Right renal cortex interstitium (tissue), 3 donors: ENCODE results near the gene LGALS7. TPM values are rescaled to one million over a fixed set of nuclear protein-coding genes. Genes with fewer than 3 reads are reported as not detected.

Experiments used
- DNase-seq, 3 donors: peaks; one replicate each; pipeline ENCODE4 v3.0.0-alpha.2; 2013; ENCODE audit warnings: low read depth in 3 of 3, low spot score in 2 of 3
- polyA plus RNA-seq, 3 donors: library from polyadenylated mRNA; unstranded; fragments of 120-200 nt; gene quantifications; one replicate each; pipeline ENCODE4 v1.2.1, GENCODE V29; 2013; ENCODE audit not compliant: insufficient read length in 3 of 3

LGALS7 gene
- polyA plus RNA-seq, 3 donors: 0.40 to 1.2 TPM; not detected in 1

DNA sequence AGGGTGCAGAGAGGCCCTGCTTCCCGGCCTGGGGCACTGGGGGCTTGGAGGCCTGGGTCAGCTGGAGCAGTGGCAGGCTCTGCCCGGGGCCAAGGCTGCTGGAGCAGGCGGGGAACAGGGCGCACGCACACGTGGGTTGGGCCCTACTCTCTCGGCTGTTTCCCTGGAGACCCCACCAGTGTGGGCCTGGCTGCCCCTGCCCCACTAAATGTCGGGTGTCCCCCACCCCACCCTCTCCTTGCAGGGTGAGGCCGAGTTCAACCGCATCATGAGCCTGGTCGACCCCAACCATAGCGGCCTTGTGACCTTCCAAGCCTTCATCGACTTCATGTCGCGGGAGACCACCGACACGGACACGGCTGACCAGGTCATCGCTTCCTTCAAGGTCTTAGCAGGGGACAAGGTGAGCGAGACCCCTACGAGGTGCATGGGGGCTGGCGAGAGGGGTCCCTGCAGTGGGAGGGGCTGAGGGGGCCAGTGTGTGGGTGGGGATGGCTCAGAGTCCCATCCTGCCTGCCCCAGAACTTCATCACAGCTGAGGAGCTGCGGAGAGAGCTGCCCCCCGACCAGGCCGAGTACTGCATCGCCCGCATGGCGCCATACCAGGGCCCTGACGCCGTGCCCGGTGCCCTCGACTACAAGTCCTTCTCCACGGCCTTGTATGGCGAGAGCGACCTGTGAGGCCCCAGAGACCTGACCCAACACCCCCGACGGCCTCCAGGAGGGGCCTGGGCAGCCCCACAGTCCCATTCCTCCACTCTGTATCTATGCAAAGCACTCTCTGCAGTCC, 44.4 kb downstream of the LGALS7 start:
- DNase-seq: no peak

DNA sequence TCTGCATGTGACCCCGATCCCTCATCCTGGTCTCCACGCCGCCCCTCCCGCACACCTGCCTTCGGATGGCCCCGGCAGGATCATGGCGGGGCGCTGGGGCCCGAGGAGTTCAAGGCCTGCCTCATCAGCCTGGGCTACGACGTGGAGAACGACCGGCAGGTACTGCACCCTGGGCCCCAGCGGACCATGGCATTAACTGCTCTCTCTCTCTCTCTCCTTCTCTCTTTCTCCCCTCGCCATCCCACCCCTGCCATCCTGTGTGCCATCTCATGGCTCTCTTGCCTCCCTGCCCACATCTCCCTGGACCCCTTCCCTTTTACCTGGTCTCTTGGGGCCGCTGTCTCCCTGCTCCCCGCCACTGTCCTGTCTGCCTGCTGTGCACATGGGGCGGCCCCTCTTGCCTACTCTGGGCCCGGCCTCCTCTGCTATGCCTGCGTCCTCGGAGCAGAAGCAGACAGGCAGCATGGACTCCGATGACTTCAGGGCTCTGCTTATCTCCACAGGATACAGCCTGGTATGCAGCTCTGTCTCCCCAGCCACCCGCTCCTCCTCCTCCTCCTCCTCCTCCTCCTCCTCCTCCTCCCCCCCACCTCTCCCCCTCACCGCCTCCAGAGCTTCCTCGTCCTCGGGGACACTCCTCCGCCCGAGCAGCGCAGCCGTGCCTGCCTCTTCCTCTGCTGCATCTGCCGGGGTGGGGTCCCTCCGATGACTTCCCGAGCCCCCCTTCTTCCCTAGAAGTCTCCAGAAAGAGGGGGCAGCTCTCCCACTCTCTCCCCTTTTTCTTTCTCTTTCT, 45.3 kb downstream of the LGALS7 start:
- no peak for DNase-seq

DNA sequence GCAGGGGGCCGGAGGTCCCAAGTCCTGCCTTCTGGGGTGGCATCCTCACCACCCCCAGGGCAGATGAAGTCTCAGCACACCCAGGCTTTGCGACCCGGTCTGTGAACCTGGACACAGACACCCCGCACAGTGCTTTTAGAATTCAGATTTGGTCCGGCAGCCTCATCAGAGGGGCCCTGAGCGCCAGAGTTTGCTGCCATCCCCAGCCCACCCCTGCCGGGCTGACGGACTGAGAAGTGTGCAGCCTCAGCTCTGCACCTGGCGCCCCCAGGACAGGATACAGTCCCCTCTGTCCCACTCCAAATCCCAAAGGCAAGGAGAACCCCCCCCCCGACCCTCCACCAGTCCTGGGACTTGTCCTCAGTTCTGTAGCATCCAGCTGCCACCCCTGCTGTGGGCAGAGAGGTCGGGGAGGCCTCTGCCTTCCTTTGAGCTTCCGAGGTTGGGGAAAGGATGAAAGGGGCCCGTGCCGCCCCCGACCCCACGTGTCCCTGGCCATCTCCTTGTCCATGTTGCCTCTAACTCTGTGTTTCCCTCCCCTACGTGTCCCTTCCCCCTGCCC, 45.9 kb downstream of the LGALS7 start:
- no peak for DNase-seq

DNA sequence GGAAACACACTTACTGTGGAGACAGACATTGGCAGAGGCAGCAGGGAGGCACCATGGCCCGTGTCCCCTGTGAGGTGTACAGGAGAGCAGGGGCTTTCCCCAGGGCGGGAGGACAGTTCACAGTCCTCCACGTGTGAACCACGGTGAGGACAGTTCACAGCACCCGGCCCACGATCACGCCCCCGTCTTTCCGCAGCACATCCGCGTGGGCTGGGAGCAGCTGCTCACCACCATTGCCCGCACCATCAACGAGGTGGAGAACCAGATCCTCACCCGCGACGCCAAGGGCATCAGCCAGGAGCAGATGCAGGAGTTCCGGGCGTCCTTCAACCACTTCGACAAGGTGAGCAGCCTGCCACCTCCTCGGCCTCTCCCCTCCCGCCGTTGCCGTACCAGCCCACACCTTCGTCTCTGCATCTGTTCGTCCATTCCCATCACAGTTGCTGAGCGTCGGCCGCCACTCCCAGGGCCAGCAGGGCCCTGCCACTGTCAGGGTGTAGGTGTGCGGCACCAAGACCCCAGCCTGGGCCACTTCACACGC, 46.5 kb downstream of the LGALS7 start:
- DNase-seq: no peak

DNA sequence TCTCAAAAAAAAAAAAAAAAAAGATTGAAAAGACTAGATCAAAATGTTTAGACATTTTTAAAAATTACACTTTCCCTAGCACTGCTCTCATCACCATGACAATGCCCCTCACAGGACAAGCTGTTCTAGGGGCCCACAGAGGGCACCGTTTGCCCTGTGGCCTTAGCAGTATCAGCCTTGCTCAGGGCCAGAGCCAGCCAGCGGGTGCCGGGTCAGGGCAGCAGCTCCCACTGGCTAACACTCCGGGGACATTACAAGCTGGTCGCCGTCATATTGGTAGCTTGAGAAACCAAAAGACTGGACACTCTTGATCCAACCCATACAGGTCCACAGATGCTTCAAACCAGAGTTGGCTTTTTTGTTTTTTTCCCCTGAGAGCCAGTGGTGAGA, 47.0 kb downstream of the LGALS7 start:
- DNase-seq: no peak

DNA sequence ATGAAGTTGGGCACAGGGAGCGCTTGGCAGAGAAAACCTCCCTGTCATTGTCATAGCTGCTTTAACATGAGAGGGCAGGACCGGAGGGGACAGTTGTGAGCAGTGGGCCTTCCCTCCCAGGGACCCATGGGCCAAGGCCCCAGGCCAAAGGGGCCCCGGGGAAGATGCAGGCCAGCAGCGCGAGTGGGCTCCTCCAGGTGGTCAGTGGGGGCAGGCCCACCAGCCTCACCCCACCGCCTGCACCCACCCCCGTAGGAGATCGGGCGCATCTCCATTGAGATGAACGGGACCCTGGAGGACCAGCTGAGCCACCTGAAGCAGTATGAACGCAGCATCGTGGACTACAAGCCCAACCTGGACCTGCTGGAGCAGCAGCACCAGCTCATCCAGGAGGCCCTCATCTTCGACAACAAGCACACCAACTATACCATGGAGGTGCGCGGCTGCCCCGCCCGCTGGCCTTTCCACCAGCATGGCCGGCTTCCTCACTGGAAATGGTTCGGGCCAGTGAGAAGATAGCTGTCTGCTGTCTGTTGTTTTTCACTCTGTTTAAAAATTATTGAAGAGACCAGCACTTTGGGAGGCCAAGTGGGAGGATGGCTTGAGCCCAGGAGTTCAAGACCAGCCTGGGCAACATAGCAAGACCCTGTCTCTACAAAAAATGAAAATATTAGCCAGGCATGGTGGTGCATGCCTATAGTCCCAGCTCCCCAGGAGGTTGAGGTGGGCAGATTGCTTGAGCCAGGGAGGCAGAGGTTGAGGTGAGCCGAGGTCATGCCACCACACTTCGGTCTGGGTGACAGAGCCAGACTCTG, 47.6 kb downstream of the LGALS7 start:
- DNase-seq: no peak

DNA sequence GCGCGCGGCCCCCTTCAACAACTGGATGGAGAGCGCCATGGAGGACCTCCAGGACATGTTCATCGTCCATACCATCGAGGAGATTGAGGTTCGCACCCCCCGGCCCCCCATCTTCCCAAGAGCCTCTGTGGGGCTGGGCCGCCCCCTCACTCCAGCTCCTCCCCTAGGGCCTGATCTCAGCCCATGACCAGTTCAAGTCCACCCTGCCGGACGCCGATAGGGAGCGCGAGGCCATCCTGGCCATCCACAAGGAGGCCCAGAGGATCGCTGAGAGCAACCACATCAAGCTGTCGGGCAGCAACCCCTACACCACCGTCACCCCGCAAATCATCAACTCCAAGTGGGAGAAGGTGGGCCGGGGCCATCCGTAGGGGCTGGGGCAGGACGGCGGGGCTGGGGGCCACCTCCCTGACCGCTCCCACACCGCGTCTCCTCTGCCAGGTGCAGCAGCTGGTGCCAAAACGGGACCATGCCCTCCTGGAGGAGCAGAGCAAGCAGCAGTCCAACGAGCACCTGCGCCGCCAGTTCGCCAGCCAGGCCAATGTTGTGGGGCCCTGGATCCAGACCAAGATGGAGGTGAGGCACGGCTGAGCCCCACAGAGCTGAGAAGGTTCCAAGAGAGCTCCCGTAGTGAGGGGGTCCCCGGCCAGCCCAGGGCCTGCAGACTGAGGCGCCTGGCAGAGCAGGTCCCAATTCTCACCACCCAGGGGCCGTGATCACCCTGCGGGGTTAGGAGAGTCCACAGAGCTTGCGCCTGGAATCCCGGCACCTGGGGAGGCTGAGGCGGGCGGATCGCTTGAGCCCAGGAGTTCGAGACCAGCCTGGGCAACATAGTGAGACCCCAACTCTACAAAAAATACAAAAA, 49.1 kb downstream of the LGALS7 start:
- no peak for DNase-seq

DNA sequence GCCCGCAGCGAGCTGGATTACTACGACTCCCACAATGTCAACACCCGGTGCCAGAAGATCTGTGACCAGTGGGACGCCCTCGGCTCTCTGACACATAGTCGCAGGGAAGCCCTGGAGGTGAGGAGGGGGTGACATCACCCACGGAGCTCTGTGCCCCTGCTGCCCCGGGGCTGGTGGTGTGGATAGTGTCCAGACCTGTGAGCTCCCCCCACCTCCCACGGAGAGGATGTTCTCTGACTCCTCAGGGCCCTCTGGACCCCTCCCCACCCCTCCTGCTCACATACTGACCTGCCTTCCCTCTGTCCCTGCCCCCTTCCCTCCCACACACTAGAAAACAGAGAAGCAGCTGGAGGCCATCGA, 49.7 kb downstream of the LGALS7 start:
- no peak for DNase-seq

DNA sequence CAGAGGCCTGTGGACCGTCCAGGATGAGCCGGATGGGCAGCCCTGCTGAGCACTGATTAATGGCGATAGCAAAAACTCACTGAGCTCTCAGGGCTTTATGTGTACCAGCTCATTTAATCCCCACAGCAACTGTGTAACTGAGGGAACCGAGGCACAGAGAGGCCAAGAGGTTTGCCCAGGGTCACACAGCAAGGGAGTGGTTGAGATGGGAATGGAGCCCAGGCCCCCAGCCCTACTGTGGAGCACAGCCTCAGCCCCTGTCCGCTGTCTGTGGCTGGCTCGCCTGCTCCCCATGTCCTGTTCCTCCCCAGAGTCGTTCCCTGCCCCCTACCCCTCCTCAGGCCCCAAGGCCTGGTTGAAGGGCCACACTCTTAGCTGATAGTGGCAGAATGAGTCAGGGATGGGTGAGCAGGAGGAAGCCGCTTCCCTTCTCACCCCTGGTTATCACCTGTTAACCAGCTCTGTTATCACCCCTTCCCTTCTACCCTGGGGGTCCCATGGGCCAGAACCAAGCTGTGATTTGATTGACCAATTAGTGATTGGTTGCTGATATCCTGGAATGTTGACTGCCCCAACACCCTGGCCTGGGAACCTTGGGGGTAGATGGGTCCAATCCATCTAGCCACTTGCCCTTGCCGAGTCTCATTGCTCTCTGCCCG, 50.2 kb downstream of the LGALS7 start:
- no peak for DNase-seq

DNA sequence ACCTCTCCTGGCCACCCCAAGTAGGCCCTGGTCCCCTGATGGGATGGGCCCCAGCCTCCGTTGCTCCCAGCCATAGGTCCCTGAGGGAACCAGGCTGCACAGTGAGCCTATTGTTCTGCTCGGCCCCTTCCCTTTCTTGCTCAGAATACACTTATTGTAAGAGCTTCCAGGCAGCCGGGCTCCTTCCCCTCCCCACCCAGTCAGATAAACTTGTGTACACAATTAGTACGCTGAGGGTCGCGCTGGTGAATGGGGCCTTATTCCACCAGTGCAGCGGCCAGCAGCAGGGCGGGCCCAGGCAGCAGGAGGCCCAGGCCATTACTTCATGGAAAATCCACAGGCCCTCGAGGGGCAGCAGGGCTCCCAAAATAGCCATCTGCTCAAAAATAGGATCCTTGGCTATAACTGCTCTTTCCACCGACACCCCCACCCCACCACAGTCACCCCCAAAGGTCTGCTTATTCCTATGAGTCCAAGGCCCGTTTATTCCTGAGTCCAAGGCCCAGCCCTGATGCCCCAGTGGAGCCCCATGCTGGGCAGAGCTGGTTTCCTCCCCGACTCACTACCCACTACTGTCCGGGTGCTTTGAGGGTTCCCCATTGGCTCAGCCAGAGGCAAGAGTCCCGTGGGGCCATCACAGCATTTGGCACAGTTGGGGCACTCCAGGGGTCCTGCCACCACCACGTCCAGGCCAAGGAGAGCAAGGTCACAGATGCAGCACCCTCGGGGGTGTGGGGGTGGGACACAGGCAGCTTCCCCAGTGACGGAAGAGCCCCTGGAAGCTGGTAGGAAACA, 51.1 kb downstream of the LGALS7 start:
- no peak for DNase-seq

DNA sequence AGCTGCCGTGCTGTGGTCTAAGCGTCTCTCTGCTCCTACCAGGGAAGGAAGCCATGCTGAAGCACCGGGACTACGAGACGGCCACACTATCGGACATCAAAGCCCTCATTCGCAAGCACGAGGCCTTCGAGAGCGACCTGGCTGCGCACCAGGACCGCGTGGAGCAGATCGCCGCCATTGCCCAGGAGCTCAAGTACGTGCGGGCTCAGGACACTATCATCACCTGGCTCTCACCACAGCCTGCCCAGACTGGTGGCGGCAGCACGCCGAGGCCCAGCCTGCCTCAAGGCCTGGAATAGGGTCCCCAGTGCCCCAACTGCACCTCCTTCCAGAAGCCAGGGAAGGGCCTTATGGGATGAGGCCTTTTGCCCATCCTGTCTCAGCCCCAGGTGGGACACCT, 51.8 kb downstream of the LGALS7 start:
- no peak for DNase-seq

Other genes starting within 250 kb of the LGALS7 start
- gene MAP4K1, start 155.6 kb downstream of the LGALS7 start, polyA plus RNA-seq: 1 to 10 TPM; 2.5 to 2.9 (median 2.6) TPM
- 100 to 1,000 TPM; 339 to 385 (median 343) TPM for gene EIF3K, start 154.3 kb downstream of the LGALS7 start, polyA plus RNA-seq
- 100 to 1,000 TPM; 623 to 719 (median 641) TPM for gene ACTN4, start 125.9 kb downstream of the LGALS7 start, polyA plus RNA-seq
- gene CAPN12, start 29.0 kb downstream of the LGALS7 start, polyA plus RNA-seq: 1 to 10 TPM; 4.2 to 5.8 (median 4.7) TPM
- gene LGALS7B, start 15.7 kb upstream of the LGALS7 start, polyA plus RNA-seq: 1 to 10 TPM in 2 of 3 donors, not detected in 1; 1.4 TPM
- 1 to 10 TPM in 2 of 3 donors, under 1 TPM in 1; 0.72 to 1.6 (median 1.1) TPM for gene LGALS4, start 39.4 kb upstream of the LGALS7 start, polyA plus RNA-seq
- gene ECH1, start 58.3 kb upstream of the LGALS7 start, polyA plus RNA-seq: 100 to 1,000 TPM; 144 to 168 (median 151) TPM
- 100 to 1,000 TPM; 473 to 492 (median 480) TPM for gene HNRNPL, start 76.5 kb upstream of the LGALS7 start, polyA plus RNA-seq
- gene RINL, start 104.8 kb upstream of the LGALS7 start, polyA plus RNA-seq: 1 to 10 TPM; 6.3 to 8.4 (median 6.5) TPM
- 10 to 100 TPM; 35.8 to 41.0 (median 38.5) TPM for gene SIRT2, start 126.1 kb upstream of the LGALS7 start, polyA plus RNA-seq
- gene NFKBIB, start 126.5 kb upstream of the LGALS7 start, polyA plus RNA-seq: 1 to 10 TPM; 6.9 to 7.9 (median 7.7) TPM
- under 1 TPM; 0.41 to 0.65 (median 0.42) TPM for gene CCER2, start 138.7 kb upstream of the LGALS7 start, polyA plus RNA-seq
- gene SARS2, start 157.2 kb upstream of the LGALS7 start, polyA plus RNA-seq: 10 to 100 TPM; 31.4 to 36.7 (median 34.6) TPM
- gene MRPS12, start 157.4 kb upstream of the LGALS7 start, polyA plus RNA-seq: 10 to 100 TPM; 15.2 to 21.4 (median 15.8) TPM
- gene FBXO17, start 202.2 kb upstream of the LGALS7 start, polyA plus RNA-seq: 10 to 100 TPM; 57.6 to 59.5 (median 57.6) TPM